NCI-H526 (cell line): ENCODE results near the gene BDKRB2.

Experiments used
- DNase-seq, 2 experiments: peaks; one replicate each; lab custom pipeline; 2025; lab: John Stamatoyannopoulos, UW

The BDKRB2 gene

DNA sequence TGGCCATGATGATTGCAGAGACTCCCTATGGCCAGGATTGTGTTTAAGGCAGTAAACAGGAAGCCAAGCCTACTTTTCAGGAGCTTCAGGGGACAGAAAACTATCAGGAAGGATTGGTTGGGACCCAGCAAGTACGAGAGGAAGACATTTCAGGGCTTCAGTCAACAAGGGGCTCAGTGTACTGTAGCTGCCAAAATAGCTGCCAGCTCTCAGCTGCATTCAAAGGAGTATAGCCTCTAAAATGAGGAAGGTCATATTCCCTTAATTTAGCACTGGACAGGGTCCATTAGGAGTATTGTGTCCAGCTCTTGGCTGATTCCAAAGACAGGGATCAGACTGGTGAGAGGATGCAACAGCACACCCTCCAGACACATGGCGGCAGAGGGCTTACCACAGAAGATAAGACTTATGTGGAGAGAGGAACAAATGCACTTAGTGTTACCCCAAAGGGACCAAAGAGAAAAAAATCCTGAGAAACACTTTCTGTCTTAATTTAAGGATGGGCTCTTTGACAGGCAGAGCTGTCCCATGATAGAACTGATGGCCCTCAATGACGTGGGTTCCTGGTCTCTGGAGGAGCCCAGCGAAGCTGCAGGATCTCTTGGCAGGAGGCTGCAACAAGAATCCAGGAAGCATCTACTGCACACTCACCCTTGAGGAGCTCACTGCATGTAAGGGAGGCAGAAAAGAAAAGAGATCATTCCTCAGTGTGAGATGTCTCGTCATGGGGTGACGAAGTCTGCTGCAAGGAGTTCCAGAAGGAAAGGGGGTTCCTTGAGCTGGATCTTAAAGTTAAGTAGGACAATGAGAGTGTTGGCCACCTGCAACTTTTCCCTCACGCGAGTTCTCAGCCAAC, 66.2 kb downstream of the BDKRB2 start:
- DNase-seq = no peak

GRCh38 chr14:96271421-96271762, 66.8 kb downstream of the BDKRB2 start:
- no peak for DNase-seq

GRCh38 chr14:96272777-96273473, 68.3 kb downstream of the BDKRB2 start:
- DNase-seq = no peak

DNA sequence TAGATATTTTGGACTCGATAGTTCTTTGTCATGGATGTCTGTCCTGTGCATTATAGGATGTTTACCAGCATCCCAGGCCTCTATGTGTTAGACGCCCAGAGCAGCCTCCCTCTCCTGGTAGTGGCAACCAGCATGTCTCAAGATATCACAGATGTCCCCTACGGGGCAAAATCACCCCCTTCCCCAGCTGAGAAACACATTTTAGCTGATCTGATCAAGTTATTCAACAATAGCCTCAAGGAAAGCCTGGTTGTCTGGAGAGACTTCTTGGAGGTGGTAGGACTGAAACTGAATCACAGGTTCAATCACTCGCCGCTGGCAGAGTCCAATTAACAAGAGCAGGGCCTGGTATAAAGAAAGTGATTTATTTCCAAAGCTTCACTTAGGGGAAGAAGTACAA, 69.0 kb downstream of the BDKRB2 start:
- no peak for DNase-seq

DNA sequence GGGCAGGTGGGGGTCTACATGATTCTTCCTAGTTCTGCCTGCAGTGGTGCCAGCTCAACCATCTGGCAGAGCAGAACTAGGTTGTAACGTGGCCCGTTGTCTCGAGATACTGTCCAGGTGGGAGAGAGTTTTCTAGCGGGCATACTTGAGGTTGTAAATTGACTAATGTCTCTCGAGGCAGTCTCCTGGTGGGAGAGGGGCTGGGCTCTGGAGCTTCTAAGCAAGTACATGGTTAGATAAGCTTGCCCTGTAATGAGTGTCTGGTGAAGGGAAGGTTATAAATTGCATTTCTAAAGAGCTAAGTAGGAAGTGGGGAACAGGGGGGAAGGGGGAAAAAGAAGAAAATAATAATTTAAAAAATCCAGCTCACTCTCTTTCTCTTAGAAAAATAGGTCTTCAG, 69.5 kb downstream of the BDKRB2 start:
- DNase-seq = no peak

GRCh38 chr14:96274543-96274942, 69.9 kb downstream of the BDKRB2 start:
- no peak for DNase-seq

DNA sequence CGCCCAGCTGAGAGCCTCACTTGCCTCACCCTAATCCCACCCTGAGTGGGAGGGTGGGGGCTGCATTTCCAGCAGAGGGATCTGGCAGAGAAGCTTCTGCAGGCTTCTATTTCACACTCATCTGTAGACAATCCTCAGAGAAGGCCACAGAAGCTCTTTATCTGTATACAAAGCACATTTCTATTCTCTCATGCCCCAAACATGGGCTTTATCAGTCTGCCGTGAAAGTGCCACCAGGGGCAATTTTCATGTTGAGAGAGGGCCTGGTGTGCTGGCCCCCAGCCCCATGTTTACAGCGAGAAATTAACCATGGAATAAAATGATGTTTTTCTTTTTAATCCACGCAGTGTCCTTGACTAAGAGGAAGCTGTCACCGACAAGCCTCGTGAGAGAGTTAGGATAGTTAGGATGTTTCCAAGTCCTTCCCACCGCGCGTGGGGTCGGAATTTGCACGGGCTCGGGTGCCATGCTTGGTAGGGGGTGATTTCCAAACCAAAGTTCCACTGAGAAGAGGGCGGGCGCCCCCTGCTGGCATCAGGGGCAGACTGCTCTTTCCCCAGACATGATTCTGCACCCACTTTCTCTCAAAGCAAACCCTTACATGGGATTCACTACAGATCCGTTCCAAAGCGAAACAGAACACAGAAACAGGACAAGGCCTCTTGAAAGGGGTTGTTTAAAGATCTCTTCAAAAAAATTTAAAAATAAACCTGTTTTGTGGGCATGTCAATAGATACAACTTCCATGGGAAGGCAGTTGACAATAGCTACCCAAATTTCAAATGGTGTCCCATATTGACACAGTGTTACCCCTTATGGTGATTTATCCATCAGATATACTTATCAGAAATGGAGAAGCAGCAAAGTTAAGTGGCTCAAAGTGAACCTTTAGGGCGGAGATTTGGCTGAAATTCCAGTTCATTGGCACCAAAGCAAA, 70.8 kb downstream of the BDKRB2 start:
- peak; percentile 41 to 81 for DNase-seq

DNA sequence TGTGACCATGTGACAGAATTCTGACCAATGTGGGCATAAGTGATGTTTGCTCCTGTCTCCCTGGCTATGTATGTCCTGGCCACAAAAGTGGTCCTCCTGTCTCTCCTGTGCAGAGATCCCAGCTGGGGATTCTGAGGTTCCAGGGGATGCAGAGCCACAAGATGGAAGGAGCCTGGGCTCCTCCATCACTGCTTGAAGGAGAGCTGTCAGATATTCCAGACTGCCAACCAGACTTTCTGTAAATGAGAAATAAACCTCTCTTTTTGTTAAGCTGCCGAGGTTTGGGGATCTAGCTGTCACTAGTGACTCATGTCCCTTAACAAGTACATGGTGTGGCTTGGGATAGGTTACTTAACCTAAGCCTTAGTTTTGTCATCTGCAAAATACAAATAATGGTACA, 73.3 kb downstream of the BDKRB2 start:
- no peak for DNase-seq

GRCh38 chr14:96279564-96279963, 74.9 kb downstream of the BDKRB2 start:
- DNase-seq = no peak

GRCh38 chr14:96280104-96280503, 75.5 kb downstream of the BDKRB2 start:
- no peak for DNase-seq

DNA sequence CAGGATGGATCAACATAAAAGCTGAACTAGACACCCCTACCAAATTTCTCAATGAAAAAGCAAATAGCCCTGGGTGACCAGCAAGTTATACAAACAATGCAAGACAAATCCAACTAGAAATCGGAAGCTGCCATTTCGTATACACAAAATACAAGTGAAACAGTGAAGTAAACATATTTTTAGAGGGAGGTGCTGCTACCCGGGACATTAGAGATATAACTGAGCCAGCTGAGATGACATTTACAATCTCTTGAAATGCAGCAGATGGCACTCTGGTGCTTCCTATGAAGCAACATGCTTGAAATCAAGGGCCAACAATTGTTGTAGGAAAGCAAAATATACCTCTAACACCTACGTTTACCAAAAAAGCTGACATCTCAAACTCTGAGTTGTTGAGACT, 76.8 kb downstream of the BDKRB2 start:
- DNase-seq = no peak

- no peak for DNase-seq
Measured at GRCh38 chr14:96284008-96284407, 79.4 kb downstream of the BDKRB2 start.

GRCh38 chr14:96284430-96284829, 79.8 kb downstream of the BDKRB2 start:
- DNase-seq = no peak

DNA sequence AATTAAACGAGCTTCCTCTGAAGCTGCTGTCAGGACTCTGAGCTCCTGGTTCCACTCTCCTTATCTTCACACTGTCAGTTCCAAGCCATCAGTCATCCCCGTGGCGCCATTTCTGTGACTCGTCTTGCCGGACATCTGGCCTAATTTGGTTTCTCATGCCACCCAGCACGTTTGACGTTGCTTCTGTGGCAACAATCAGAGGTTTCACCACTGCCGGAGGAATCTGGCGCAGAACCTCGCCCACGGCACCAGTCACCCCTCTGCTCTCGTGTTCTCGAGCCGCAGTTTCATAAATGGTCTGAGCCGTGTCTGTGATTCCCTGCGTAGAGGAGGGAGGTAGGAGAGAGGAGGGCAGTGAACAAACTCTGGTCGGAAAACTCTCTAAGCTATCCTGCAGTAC, 81.0 kb downstream of the BDKRB2 start:
- no peak for DNase-seq

DNA sequence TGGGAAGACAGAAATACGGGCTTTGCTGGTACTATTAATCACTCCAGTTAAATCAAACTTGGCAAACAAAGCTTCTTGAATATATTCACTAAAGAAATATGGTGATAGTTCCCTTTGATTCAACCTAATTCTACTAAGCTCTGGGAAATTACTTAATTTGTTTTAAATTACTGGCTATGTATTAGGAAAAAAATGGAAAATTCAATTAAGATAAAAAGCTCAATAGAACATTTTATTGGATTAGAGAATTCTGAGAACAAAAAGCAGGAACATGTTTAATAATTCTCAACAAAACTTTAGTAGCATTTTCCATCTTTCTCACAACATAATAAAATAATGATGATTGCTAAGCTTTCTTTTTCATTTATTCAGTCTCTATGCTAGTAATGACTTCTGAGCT, 81.6 kb downstream of the BDKRB2 start:
- no peak for DNase-seq

- no peak for DNase-seq
Measured at GRCh38 chr14:96287856-96288255, 83.2 kb downstream of the BDKRB2 start.
